Breast epithelium (tissue), 3 donors: ENCODE measurements around the gene NAP1L5.

Experiments
- CTCF ChIP-seq, 3 donors: fragments of 450-650 bp; IDR thresholded peaks; one replicate each; pipeline ENCODE4 v1.5.1; 2016 to 2017; ENCODE audit warnings: antibody characterized with exemption in 3 of 3, mild to moderate bottlenecking in 3 of 3, moderate library complexity in 3 of 3
- POLR2A ChIP-seq: fragments of 450-650 bp; IDR thresholded peaks from one replicate; pipeline ENCODE4 v1.6.1; 2016; ENCODE audit warnings: antibody characterized with exemption, mild to moderate bottlenecking, moderate library complexity
- POLR2AphosphoS5 ChIP-seq, 3 donors: sonication (generic); formaldehyde crosslinking; IDR thresholded peaks; one replicate each; pipeline ENCODE4 v1.6.1; 2017; ENCODE audit warnings: antibody characterized with exemption in 3 of 3

- TF ChIP-seq POLR2A (no peak), CTCF (IDR thresholded peaks at IDR 0.05) (no peak), POLR2AphosphoS5 (IDR thresholded peaks at IDR 0.05) (no peak)
Measured at GRCh38 chr4:88709989-88710388, 12.4 kb upstream of the NAP1L5 start.
